GM12878 (cell line): ENCODE results near the gene ASH1L. TPM values are rescaled to one million over a fixed set of nuclear protein-coding genes. Genes with fewer than 3 reads are reported as not detected.

Experiments
- ATAC-seq: fragments of 200-7000 bp; cut with Tn5 transposase; 3 replicates; pipeline ENCODE4 v1.9.1; 2020; ENCODE audit warnings: mild to moderate bottlenecking, moderate library complexity
- BruUV-seq: library from RNA; stranded (reverse); fragments of 400-500 nt; replicated peaks from 2 replicates; lab custom pipeline; 2021; lab: Mats Ljungman, UMichigan
- CTCF ChIA-PET: fragments of 300-600 bp; sonication (Branson Sonifier 250); formaldehyde crosslinking; extraction: SDS; loops from one replicate; lab custom pipeline; 2021; ENCODE audit warnings: inconsistent platforms; lab: Yijun Ruan, JAX
- POLR2A ChIA-PET: fragments of 350-600 bp; formaldehyde crosslinking; extraction: SDS; loops from one replicate; lab custom pipeline; 2021; ENCODE audit warnings: inconsistent platforms; lab: Charles Lee
- RAD21 ChIA-PET: fragments of 300-600 bp; sonication (Branson Sonifier 250); formaldehyde crosslinking; loops from one replicate; lab custom pipeline; 2023; ENCODE audit warnings: antibody characterized with exemption; ENCODE audit not compliant: unreplicated experiment; lab: Charles Lee
- SMC1A ChIA-PET: fragments of 300-600 bp; sonication (Branson Sonifier 250); formaldehyde crosslinking; loops from one replicate; lab custom pipeline; 2023; ENCODE audit not compliant: unreplicated experiment, uncharacterized antibody; lab: Charles Lee
- DNase-seq: peaks from one replicate; pipeline ENCODE4 v3.0.0-alpha.2; 2011; ENCODE audit warnings: low read depth, low spot score
- FAIRE-seq: peaks from 3 replicates; lab custom pipeline; 2011; peaks lifted over from hg19 to GRCh38; lab: Jason Lieb, UNC
- H2AFZ ChIP-seq: 2 replicates; pipeline ENCODE4 v1.6.0; 2011; ENCODE audit warnings: low read depth, low read length, control low read depth; ENCODE audit not compliant: control insufficient read depth
- H3K27ac ChIP-seq: 2 replicates; pipeline ENCODE4 v1.5.1; 2011; ENCODE audit warnings: control low read depth; ENCODE audit not compliant: control insufficient read depth, insufficient read depth
- H3K27me3 ChIP-seq, 2 experiments: replicated peaks in 1 of 2; 2 replicates each; pipeline versions ENCODE4 v1.6.0 to v1.6.1; 2011; ENCODE audit warnings: low read length in 1 of 2; ENCODE audit not compliant: control insufficient read depth in 2 of 2, insufficient read depth in 2 of 2
- H3K36me3 ChIP-seq, 2 experiments: 2 replicates each; pipeline ENCODE4 v1.5.1; 2011; ENCODE audit warnings: low read length in 1 of 2; ENCODE audit not compliant: control insufficient read depth in 2 of 2, insufficient read depth in 2 of 2
- H3K4me1 ChIP-seq: 2 replicates; pipeline ENCODE4 v1.6.1; 2011; ENCODE audit warnings: mild to moderate bottlenecking, low read length, moderate library complexity, mixed read lengths; ENCODE audit not compliant: control insufficient read depth, insufficient read depth
- H3K4me2 ChIP-seq: 2 replicates; pipeline ENCODE4 v1.6.0; 2011; ENCODE audit warnings: control low read depth; ENCODE audit not compliant: control insufficient read depth, insufficient read depth
- H3K4me3 ChIP-seq: fragments of 200-600 bp; sonication (generic); 2 replicates; pipeline ENCODE4 v1.5.1; 2016
- H3K79me2 ChIP-seq: 2 replicates; pipeline ENCODE4 v1.6.0; 2011; ENCODE audit warnings: low read length; ENCODE audit not compliant: control insufficient read depth, insufficient read depth
- H3K9ac ChIP-seq: 2 replicates; pipeline ENCODE4 v1.8.0; 2011; ENCODE audit warnings: low read length, control low read depth, mixed read lengths; ENCODE audit not compliant: control insufficient read depth, insufficient read depth
- H3K9me3 ChIP-seq: replicated peaks from 3 replicates; pipeline ENCODE4 v1.5.1; 2011; ENCODE audit warnings: mild to moderate bottlenecking, low read length; ENCODE audit not compliant: control insufficient read depth, insufficient read depth
- H4K20me1 ChIP-seq: 2 replicates; pipeline ENCODE4 v1.6.0; 2011; ENCODE audit not compliant: control insufficient read depth, insufficient read depth
- BCL11A ChIP-seq: IDR thresholded peaks from 2 replicates; pipeline ENCODE4 v1.6.1; 2011; ENCODE audit warnings: low read depth, low read length
- HDGF ChIP-seq: fragments of 450-650 bp; IDR thresholded peaks from 2 replicates; pipeline ENCODE4 v1.6.1; 2016; ENCODE audit warnings: antibody characterized with exemption
- KDM1A ChIP-seq: fragments of 200-600 bp; sonication (generic); IDR thresholded peaks from 2 replicates; pipeline ENCODE4 v1.6.1; 2016; ENCODE audit warnings: borderline replicate concordance
- MTA3 ChIP-seq: IDR thresholded peaks from 2 replicates; pipeline ENCODE4 v1.6.1; 2012; ENCODE audit warnings: low read length, inconsistent platforms, borderline replicate concordance
- POLR2A ChIP-seq: IDR thresholded peaks from 2 replicates; pipeline ENCODE4 v1.6.1; 2011; ENCODE audit warnings: low read depth, mild to moderate bottlenecking, low read length
- TAF1 ChIP-seq: IDR thresholded peaks from 2 replicates; pipeline ENCODE4 v1.6.1; 2011; ENCODE audit warnings: mild to moderate bottlenecking, low read depth, low read length, borderline replicate concordance
- WGBS: methylation state at CpG from one replicate; pipeline ENCODE4 v1.1.6; 2016; ENCODE audit warnings: low lambda C conversion rate; ENCODE audit not compliant: insufficient replicate concordance, insufficient coverage; ENCODE audit errors: missing lambda C conversion rate; 5-methylcytosine and 5-hydroxymethylcytosine counted together
- in situ Hi-C: fragments of 300-500 bp; cut with MboI; formaldehyde crosslinking; loops from 9 replicates; pipeline ENCODE4 v1.14.3; 2018; ENCODE audit warnings: mixed read lengths
- intact Hi-C: fragments of 100-400 bp; cut with micrococcal nuclease; formaldehyde crosslinking; loops from one replicate; pipeline ENCODE4 v1.14.2; 2022; ENCODE audit not compliant: unreplicated experiment
- polyA plus RNA-seq, 11 experiments: library from polyadenylated mRNA; depleted of rRNA in 4 of 11; unstranded in 6 of 11; stranded (reverse) in 5 of 11; fragments of >200 nt; fragmentation: Nextera tagmentation in 4 of 11; fragmentation: Illumina TruSeq in 1 of 11; extraction: Ambion mirVana in 4 of 11; extraction: Trizol in 1 of 11; gene quantifications; 1 replicate in 1 of 11; 2 replicates in 10 of 11; pipeline versions ENCODE4 v1.2.1 to v1.2.3, GENCODE V29; 2011 to 2016; ENCODE audit warnings: inconsistent platforms in 2 of 11, missing spikeins in 2 of 11, low read depth in 1 of 11
- total RNA-seq, 4 experiments: library from RNA; depleted of rRNA in 3 of 4; stranded (reverse); fragments of >200 nt in 3 of 4; fragmentation: Illumina TruSeq in 1 of 4; extraction: Trizol in 1 of 4; gene quantifications; 2 replicates each; pipeline versions ENCODE4 v1.2.1 to v1.2.3, GENCODE V29; 2013 to 2021
- TF ChIP-seq, protein P1 (sequence below): IDR thresholded peaks from 2 replicates; pipeline ENCODE4 v1.6.1; 2011; ENCODE audit warnings: mild to moderate bottlenecking, low read depth, low read length, moderate library complexity; ENCODE audit not compliant: insufficient replicate concordance
- TF ChIP-seq, protein P2 (sequence below): fragments of 450-650 bp; IDR thresholded peaks from 2 replicates; pipeline ENCODE4 v1.6.1; 2017; ENCODE audit warnings: mild to moderate bottlenecking, moderate library complexity

ASH1L gene
- total and polyA plus RNA-seq, 10 of the 15 experiments (the other 5 are each of a cell fraction or from before 2014, with no cell fraction given), result 1.7 to 23.9 (median 16.6) TPM

DNA sequence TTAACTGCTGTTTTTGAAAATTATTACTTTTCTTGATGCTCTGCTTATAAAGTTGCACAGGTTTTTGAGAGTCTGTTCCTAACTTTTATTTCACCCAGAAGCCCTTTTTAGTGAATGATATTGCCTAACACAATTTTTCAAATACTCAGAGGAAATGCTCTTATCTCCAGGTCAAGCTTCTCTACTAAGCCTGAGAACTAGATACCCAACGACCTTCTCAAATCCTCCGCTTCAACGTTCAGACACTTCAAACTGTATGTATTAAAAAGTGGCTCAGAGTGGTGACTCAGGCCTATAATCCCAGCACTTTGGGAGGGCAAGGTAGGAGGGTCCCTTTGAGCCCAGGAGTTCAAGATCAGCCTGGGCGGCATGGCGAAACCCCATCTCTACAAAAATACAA is 88.5 kb downstream of the ASH1L start (continued):
- TF ChIP-seq, protein P1, sequence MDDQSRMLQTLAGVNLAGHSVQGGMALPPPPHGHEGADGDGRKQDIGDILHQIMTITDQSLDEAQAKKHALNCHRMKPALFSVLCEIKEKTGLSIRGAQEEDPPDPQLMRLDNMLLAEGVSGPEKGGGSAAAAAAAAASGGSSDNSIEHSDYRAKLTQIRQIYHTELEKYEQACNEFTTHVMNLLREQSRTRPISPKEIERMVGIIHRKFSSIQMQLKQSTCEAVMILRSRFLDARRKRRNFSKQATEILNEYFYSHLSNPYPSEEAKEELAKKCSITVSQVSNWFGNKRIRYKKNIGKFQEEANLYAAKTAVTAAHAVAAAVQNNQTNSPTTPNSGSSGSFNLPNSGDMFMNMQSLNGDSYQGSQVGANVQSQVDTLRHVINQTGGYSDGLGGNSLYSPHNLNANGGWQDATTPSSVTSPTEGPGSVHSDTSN, result no peak
- no peak for TF ChIP-seq TAF1
- no peak for TF ChIP-seq KDM1A
- TF ChIP-seq POLR2A, result no peak
- no peak for TF ChIP-seq BCL11A
- no peak for TF ChIP-seq MTA3

DNA sequence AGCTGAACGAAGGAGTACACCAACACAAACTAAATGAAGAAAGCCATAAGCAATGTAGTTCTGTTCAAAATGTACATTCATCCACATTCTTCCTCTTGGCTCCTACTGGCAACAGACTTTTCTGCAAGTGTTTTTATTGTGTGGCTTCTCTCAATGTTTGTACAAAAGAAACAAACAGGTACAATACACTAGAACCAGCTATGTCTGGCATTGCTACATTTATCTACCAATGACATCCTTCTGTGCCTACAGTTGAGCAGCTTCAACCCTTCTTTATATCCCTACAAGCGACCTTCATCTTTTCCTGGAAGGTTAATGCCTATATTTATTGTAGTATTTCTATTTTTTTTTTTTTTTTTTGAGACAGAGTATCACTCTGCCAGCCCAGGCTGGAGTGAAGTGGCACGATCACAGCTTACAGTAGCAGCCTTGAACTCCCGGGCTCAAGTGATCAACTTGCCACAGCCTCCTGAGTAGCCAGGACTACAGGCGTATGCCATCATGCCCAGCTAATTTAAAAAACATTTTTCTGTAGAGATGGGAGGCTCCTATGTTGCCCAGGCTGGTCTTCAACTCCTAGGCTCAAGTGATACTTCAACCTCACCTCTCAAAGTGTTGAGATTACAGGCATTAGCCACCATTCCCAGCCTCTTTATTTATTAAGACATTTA is 89.3 kb downstream of the ASH1L start:
- H3K4me3 ChIP-seq, result no peak overlapping the region
- no peak overlapping the region for H3K9ac ChIP-seq
- intact Hi-C loops, result no loop called here
- ChIA-PET CTCF (interaction anchor here (0.6 to 1.3 kb wide), 3 partner anchors 18 to 223 kb away, joined by 3 to 5 read pairs (median 4); no protein-coding TSS in a partner anchor), POLR2A (interaction anchor here (0.7 kb wide), 2 partner anchors 148 to 280 kb away, joined by 3 to 4 read pairs; no protein-coding TSS in a partner anchor), SMC1A (interaction anchor here (0.7 to 1.2 kb wide), 4 partner anchors 9 to 207 kb away, joined by 3 to 4 read pairs (median 4); no protein-coding TSS in a partner anchor), RAD21 (no interaction called here)
- in situ Hi-C loops, result no loop called here
- no peak overlapping the region for H3K27ac ChIP-seq
- H3K9me3 ChIP-seq, result peaks cover 12% of the 10 kb centered on the region; the same call in 2 of the 3 replicates
- 96% methylated on average over 5 of the region's 5 CpGs for WGBS
- no peaks in the 10 kb centered on the region for H3K4me1 ChIP-seq
- BruUV-seq, result no TSS peak
- H3K36me3 ChIP-seq, result peaks cover 3 to 20% of the 10 kb centered on the region in 2 experiments
- no peak for TF ChIP-seq HDGF
- TF ChIP-seq, protein P2, sequence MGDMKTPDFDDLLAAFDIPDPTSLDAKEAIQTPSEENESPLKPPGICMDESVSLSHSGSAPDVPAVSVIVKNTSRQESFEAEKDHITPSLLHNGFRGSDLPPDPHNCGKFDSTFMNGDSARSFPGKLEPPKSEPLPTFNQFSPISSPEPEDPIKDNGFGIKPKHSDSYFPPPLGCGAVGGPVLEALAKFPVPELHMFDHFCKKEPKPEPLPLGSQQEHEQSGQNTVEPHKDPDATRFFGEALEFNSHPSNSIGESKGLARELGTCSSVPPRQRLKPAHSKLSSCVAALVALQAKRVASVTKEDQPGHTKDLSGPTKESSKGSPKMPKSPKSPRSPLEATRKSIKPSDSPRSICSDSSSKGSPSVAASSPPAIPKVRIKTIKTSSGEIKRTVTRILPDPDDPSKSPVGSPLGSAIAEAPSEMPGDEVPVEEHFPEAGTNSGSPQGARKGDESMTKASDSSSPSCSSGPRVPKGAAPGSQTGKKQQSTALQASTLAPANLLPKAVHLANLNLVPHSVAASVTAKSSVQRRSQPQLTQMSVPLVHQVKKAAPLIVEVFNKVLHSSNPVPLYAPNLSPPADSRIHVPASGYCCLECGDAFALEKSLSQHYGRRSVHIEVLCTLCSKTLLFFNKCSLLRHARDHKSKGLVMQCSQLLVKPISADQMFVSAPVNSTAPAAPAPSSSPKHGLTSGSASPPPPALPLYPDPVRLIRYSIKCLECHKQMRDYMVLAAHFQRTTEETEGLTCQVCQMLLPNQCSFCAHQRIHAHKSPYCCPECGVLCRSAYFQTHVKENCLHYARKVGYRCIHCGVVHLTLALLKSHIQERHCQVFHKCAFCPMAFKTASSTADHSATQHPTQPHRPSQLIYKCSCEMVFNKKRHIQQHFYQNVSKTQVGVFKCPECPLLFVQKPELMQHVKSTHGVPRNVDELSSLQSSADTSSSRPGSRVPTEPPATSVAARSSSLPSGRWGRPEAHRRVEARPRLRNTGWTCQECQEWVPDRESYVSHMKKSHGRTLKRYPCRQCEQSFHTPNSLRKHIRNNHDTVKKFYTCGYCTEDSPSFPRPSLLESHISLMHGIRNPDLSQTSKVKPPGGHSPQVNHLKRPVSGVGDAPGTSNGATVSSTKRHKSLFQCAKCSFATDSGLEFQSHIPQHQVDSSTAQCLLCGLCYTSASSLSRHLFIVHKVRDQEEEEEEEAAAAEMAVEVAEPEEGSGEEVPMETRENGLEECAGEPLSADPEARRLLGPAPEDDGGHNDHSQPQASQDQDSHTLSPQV, result no peak
- ATAC-seq (no peak), FAIRE-seq (no peak), DNase-seq (no peak)
- no peaks in the 10 kb centered on the region for H3K27me3 ChIP-seq
- no peaks in the 10 kb centered on the region for H4K20me1 ChIP-seq
- H3K79me2 ChIP-seq, result peaks cover 6% of the 10 kb centered on the region
- H3K4me2 ChIP-seq, result no peak overlapping the region
- no peak overlapping the region for H2AFZ ChIP-seq
